ENCODE data around the gene PIP.
"Not testable (repeated sequence)": the region's sequence is repeated elsewhere in the genome, so short reads cannot be mapped to it uniquely, and the experiment has no call there.

The PIP gene

GRCh38 chr7:143131781-143132180 lies at the start of gene PIP:
PIP (plus strand) TSS chr7:143132077; CDS start chr7:143132117, 40 bp downstream.
- DNase-seq (ENCODE audit: low read depth in 2 of 2): no peak

- DNase-seq (ENCODE audit: low read depth in 2 of 2): no peak
These were observed 46.8 kb upstream of the PIP start for GRCh38 chr7:143085109-143085508.

- DNase-seq (ENCODE audit: low read depth in 2 of 2): not testable (repeated sequence)
These were observed 46.3 kb upstream of the PIP start for GRCh38 chr7:143085610-143086009.

GRCh38 chr7:143088549-143089231 lies 43.2 kb upstream of the PIP start:
- DNase-seq (ENCODE audit: low read depth in 2 of 2): not testable (repeated sequence)

- no peak for DNase-seq (ENCODE audit: low read depth in 2 of 2)
These were observed 35.7 kb upstream of the PIP start for GRCh38 chr7:143096146-143096545.

GRCh38 chr7:143099579-143099978 lies 32.3 kb upstream of the PIP start:
- DNase-seq (ENCODE audit: low read depth in 2 of 2): not testable (repeated sequence)

- DNase-seq (ENCODE audit: low read depth in 2 of 2): no peak
These were observed 27.1 kb upstream of the PIP start for GRCh38 chr7:143104759-143105158.

- not testable (repeated sequence) for DNase-seq (ENCODE audit: low read depth in 2 of 2)
These were observed 23.9 kb upstream of the PIP start for GRCh38 chr7:143108019-143108418.

- DNase-seq (ENCODE audit: low read depth in 2 of 2): no peak
These were observed 14.5 kb upstream of the PIP start for GRCh38 chr7:143117395-143117794.

- DNase-seq (ENCODE audit: low read depth in 2 of 2): no peak
These were observed 11.0 kb upstream of the PIP start for GRCh38 chr7:143120691-143121405.

GRCh38 chr7:143123326-143123725 lies 8.6 kb upstream of the PIP start:
- not testable (repeated sequence) for DNase-seq (ENCODE audit: low read depth in 2 of 2)

GRCh38 chr7:143126146-143126545 lies 5.7 kb upstream of the PIP start:
- DNase-seq (ENCODE audit: low read depth in 2 of 2): no peak

- no peak for DNase-seq (ENCODE audit: low read depth in 2 of 2)
These were observed 2.8 kb upstream of the PIP start for GRCh38 chr7:143129051-143129450.

- no peak for DNase-seq (ENCODE audit: low read depth in 2 of 2)
These were observed 2.4 kb upstream of the PIP start for GRCh38 chr7:143129477-143129876.

GRCh38 chr7:143130541-143130940 lies 1.3 kb upstream of the PIP start:
- no peak for DNase-seq (ENCODE audit: low read depth in 2 of 2)

- no peak for DNase-seq (ENCODE audit: low read depth in 2 of 2)
These were observed 15.2 kb downstream of the PIP start for GRCh38 chr7:143147070-143147469.

- DNase-seq (ENCODE audit: low read depth in 2 of 2): no peak
These were observed 16.2 kb downstream of the PIP start for GRCh38 chr7:143148050-143148449.

- no peak for DNase-seq (ENCODE audit: low read depth in 2 of 2)
These were observed 16.8 kb downstream of the PIP start for GRCh38 chr7:143148651-143149050.

- DNase-seq (ENCODE audit: low read depth in 2 of 2): not testable (repeated sequence)
These were observed 18.8 kb downstream of the PIP start for GRCh38 chr7:143150696-143151095.

- DNase-seq (ENCODE audit: low read depth in 2 of 2): not testable (repeated sequence)
These were observed 26.7 kb downstream of the PIP start for GRCh38 chr7:143158617-143159016.

- no peak for DNase-seq (ENCODE audit: low read depth in 2 of 2)
These were observed 39.8 kb downstream of the PIP start for GRCh38 chr7:143171697-143172096.

GRCh38 chr7:143172354-143172753 lies 40.5 kb downstream of the PIP start:
- DNase-seq (ENCODE audit: low read depth in 2 of 2): no peak

- no peak for DNase-seq (ENCODE audit: low read depth in 2 of 2)
These were observed 44.3 kb downstream of the PIP start for GRCh38 chr7:143176128-143176527.
